A673 (cell line): Measurements from ENCODE around the gene LRP11.

Experiments used
- CTCF ChIP-seq: fragments of 300-800, 200-600 bp; sonication (generic); conservative IDR thresholded peaks from 2 replicates; pipeline ENCODE4 v1.5.1; 2017; ENCODE audit warnings: low read depth, mild to moderate bottlenecking, antibody characterized with exemption, low read length, moderate library complexity, mixed read lengths
- EZH2 ChIP-seq: fragments of 200-600 bp; sonication (generic); IDR thresholded peaks from 2 replicates; pipeline ENCODE4 v1.6.1; 2017; ENCODE audit warnings: borderline replicate concordance, low read depth, mild to moderate bottlenecking, mixed read lengths, antibody characterized with exemption, low read length; ENCODE audit not compliant: poor library complexity, severe bottlenecking

DNA sequence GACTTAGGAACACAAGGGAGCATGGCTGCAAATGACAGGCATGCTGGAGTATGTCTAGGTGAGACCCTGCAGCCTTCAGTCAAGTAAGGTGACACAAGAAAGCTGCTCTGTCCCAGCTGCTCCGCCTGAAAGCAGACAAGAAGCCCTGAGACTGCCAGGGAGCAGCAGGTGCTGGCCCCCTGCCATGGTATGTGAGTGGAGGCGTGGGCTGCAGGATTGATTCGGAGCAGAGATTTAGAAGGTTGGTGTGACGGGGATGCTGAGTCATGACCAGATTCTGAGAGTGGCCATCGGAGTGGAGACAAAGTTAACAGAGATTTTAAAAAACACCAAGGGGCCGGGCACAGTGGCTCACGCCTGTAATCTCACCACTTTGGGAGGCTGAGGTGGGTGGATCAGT, 17.8 kb downstream of the LRP11 start:
- TF ChIP-seq CTCF, result no peak
- TF ChIP-seq EZH2, result no peak
